Activated T-helper 1 cell treated with anti-CD3 and anti-CD28 coated beads, Interleukin-2, amount 50 U/mL, for 16 hours (primary cell): Measurements from ENCODE around the gene NDOR1.

Experiments used
- DNase-seq, 2 donors: peaks; one replicate each; pipeline ENCODE4 v3.0.0-alpha.2; 2020; ENCODE audit warnings: low read depth in 1 of 2, low spot score in 1 of 2

Gene NDOR1

GRCh38 chr9:137167747-137168572, 37.5 kb upstream of the NDOR1 start:
- DNase-seq, result no peak

DNA sequence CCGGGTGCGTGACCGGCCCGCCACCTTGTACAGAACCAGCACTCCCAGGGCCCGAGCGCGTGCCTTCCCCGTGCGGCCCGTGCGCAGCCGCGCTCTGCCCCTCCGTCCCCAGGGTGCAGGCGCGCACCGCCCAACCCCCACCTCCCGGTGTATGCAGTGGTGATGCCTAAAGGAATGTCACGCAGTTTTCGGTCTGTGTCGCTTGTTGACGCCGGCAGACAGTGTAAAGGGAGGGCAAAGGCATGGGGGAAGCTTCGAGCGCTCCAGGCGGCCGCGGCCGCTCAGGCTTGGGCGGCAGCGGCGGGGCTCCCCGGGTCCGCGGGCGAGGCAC, 37.0 kb upstream of the NDOR1 start:
- no peak for DNase-seq

GRCh38 chr9:137168904-137169856, 36.3 kb upstream of the NDOR1 start:
- DNase-seq, result no peak

DNA sequence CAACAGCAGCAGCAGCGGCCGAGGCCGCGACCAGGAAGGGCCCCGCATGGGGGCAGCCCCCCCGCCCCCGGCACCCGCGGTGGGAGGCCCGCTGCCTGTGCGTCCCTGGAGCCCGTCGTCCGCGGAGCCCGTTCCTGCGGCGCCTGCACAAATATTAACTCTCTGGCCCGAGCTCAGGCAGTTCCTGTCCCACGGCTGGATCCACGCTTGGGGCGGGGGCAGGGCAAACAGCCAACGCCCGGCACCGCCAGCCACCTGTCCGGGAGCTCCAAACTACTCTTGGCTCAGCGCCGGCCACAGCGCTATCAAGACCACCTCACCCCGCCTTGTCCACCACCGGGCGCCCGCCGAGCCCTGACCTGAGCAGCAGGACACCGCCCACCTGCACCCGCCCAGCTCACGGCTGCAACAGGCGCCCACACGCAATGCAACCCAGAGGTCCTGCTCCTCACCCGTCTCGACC, 35.6 kb upstream of the NDOR1 start, which contains the start of gene LRRC26:
LRRC26 (minus strand) TSS at position 156 of the 463 bp plus-strand sequence; CDS start at position 48, 108 bp downstream.
- DNase-seq, result no peak

- no peak for DNase-seq
Measured at GRCh38 chr9:137170486-137171148, 34.9 kb upstream of the NDOR1 start.

DNA sequence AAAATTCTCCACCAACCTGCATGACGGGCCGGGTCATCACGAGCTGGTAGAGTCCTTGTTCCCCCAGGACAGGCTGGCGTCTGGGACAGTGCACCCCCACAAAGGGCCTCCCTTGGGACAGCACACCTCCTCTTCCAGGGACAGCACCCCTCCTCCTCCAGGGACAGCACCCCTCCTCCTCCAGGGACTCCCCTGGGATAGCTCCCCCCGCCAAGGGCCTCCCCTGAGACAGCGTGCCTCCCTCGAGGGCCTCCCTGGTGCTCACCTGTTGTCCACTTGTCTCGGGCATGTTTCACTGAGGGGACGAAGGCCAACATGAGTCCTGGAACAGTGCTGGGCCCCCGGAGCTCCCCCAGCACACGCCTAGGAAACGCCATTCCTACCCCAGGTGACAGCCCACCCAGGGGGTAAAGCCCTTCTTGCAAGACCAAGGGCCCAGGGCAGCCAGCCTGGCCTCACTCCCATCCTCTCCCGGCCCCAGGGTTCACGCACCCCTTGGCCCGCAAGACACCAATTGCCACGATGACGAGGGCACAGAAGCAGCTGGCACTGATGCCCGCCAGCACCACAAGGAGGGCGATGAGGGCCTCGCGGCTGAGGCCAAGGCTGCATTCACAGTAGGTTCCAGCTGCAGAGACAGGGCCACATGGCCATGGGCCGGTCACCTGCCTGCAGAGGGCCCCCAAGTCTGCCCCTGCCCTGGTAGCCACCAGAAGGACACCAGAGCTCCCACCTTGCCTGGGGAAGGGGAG, 34.2 kb upstream of the NDOR1 start:
- DNase-seq, result no peak

GRCh38 chr9:137172901-137173795, 32.4 kb upstream of the NDOR1 start:
- DNase-seq, result no peak

DNA sequence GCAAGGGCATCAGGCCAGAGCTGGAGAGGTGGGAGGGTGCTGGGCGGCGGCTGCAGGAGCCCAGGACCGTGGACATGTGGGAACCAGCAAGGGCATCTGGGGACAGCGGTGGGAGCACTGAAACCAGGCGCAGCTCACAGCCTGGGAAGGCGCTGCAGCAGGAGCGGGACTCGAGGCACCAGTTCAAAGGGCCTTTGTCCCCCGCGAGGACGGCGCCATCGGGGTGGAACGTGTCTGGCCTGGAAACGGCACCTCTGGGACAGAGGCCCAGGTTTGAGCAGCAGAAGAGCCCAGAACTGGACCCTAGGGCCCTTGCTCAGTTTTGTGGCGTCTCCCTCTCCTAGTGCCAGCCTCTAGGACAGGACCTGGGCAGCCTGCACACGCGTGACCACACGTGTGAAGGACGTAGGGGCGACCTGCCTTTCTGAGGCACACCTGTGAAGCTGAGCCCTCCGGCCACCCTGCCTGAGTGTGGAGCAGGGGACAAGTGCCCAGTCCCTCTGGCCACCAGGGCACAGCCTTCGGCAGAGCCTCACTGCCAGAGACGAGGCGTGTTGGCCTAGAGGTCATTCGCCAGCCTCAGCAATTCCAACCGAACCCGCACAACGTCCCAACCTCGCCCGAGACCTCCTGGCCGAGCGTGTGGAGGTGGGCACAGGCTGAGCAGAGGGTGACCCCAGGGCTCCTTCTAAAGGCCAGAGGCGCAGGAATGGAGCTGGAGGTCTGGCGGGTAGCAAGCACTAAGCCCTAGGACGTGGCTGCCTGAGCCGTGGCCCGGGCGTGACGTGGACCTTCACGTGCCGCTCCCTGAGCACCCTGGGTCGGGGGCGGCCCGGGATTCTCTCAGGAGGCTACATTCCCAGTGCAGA, 31.5 kb upstream of the NDOR1 start:
- no peak for DNase-seq

DNA sequence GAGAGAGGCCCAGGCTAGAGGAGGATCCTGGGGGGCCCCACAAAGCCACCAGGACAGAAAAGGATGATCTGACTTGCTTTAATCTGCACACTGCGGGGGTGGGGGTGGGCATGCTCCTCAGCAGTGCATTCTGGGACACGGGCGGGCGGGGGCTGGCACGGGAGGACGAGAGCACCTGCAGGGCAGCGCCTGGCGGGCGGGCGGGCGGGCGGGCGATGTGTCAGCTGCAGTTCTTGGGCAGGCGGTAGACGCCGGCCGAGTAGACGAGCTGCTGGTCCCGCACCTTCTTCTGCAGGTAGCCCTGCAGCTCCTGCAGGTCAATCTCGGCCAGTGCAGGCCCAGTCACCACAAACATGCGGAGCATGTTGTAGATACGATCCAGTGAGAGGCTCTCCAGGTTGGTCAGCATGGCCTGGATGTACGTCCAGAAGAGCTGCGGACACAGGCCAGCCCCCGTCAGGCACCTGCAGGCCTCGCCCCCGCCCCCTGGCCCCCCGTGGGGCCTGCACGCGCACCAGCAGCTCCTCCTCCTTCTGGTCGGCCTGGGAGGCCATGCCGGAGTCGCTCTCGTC, 30.7 kb upstream of the NDOR1 start:
- DNase-seq, result no peak

DNA sequence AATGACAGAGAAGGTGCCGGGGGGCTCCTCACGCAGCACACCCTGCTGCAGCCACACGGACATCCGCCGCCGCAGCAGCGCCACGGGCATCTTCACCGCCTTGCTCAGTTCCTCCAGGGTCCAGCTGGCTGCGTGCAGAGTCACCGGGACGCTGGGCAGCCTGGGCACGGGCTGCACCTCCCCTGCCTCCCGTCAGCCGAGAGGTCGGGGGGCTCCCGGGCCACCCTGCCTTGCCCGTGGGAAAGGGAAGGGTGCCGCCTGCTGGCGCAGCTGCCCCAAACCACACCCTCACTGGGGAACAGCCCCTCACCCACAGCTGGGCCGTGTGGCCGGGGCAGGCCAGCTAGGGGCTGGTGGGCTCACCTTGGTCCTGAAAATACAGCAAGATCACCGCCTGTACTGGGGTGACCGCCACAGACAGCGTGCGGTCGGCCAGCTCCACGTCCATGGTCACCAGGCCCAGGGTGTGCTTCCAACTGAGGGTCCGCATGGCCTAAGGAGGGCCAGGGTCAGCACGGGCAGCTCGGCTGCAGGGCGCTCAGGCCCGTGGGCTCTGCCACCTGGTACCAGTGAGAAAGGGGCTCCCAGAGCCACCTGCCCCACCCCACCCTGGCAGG, 30.0 kb upstream of the NDOR1 start:
- DNase-seq, result no peak

GRCh38 chr9:137176302-137177182, 29.0 kb upstream of the NDOR1 start:
- DNase-seq, result no peak

DNA sequence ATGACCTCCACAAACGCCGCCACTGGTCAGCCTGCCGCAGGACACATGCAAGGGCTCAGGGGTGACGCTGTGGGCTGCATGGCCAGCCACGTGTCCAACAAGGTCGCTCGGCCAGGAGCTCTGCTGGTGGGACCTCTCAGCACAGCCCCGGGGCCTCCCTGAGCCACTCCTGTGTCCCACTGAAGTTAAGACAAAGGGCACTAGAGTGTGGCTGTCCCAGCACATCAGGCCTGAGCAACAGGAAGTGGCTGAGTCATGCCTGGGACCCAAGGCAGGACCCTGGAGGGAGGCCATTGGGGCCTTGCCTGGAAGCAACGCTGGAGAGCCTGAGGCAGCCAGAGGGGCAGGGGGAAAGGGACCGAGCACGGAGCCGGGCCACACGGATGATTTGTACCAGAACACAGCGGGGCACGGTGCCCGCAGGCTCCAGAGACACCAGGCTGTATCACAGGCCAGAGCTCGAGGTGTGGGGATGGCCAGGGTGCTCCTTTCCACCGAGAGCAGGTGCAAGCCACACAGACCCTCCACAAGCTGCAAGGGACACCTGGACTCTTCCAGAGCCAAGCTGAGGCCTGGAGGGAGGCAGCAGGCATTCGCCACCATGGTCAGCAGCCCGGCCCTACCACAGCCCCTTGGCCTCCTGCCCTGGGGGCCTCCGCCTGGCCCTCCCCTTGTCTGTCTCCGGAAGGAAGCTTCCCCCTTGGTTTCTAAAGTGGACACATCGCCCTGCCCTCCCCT, 27.1 kb upstream of the NDOR1 start:
- DNase-seq, result no peak

- DNase-seq, result no peak
Measured at GRCh38 chr9:137178939-137179630, 26.4 kb upstream of the NDOR1 start.

DNA sequence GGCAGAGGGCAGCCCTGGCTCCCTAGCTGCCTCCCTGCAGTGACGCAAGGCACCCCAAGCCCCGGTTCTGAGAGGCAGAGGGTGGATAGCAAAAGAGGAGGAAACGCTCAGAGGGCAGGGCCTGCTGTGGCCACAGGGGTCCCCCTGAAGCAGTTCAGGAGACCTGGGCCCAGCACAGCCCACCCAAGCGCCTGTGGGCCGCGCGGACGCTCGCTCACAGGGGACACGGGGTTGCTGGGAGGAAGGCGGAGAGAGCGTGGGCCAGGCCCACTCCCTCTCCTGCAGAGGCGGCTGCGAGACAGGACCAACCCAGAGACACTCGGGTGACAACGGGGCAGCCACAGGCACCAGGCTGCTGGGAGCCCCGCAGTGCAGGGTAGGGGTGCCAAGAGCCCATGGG, 25.7 kb upstream of the NDOR1 start:
- no peak for DNase-seq

- no peak for DNase-seq
Measured at GRCh38 chr9:137180491-137180890, 25.0 kb upstream of the NDOR1 start.

DNA sequence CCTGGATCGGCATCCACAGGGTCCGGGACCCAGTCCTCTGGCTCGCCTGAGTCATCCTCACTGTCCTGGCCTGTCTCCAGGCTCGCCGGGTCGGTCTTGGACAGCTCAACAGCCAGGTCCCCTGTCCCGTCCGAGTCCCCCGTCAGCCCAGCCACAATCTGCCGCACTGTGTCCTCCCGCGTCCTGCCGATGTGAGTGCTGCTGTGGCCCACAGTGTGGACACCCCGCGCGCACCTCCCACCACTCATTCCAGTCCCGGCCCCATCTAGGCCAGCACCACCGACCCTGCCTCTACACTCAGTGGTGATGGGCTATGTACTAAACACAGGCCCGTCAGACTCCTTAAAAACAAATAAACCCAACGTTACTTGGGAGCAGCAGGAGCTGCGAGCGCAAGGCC, 23.8 kb upstream of the NDOR1 start:
- no peak for DNase-seq
